Measurements from ENCODE around the gene EMC8. TPM values are rescaled to one million over a fixed set of nuclear protein-coding genes. Genes with fewer than 3 reads are reported as not detected.

The EMC8 gene
- total RNA-seq, 1 donor from 2014 or later, result 21.9 TPM

GRCh38 chr16:85845266-85845665 lies 45.9 kb upstream of the EMC8 start:
- no peaks in the 10 kb centered on the region for H3K9me3 ChIP-seq
- no peak for ATAC-seq
- H3K27ac ChIP-seq, result no peak overlapping the region
- peaks cover 20% of the 10 kb centered on the region for H3K27me3 ChIP-seq (ENCODE audit: low read depth)
- DNase-seq, result no peak
- H3K4me3 ChIP-seq, result no peak overlapping the region
- intact Hi-C loops (cut with DNase I), result no loop called here
- no peaks in the 10 kb centered on the region for H3K36me3 ChIP-seq
- no peak for TF ChIP-seq CTCF (IDR thresholded peaks at IDR 0.05)
- no peaks in the 10 kb centered on the region for H3K4me1 ChIP-seq

GRCh38 chr16:85844786-85845185 lies 45.4 kb upstream of the EMC8 start:
- Histone ChIP-seq H3K4me3 (no peak overlapping the region), H3K9me3 (no peaks in the 10 kb centered on the region), H3K27ac (no peak overlapping the region), H3K36me3 (no peaks in the 10 kb centered on the region), H3K4me1 (no peaks in the 10 kb centered on the region), H3K27me3 (ENCODE audit: low read depth) (peaks cover 20% of the 10 kb centered on the region)
- intact Hi-C loops (cut with DNase I), result no loop called here
- no peak for TF ChIP-seq CTCF (IDR thresholded peaks at IDR 0.05)
- ATAC-seq, result no peak
- no peak for DNase-seq

- no peaks in the 10 kb centered on the region for H3K36me3 ChIP-seq
Measured at GRCh38 chr16:85844169-85844481, 44.8 kb upstream of the EMC8 start.

GRCh38 chr16:85843471-85844168 lies 44.3 kb upstream of the EMC8 start:
- Histone ChIP-seq H3K9me3 (no peaks in the 10 kb centered on the region), H3K4me3 (no peak overlapping the region), H3K27me3 (ENCODE audit: low read depth) (peaks cover 15% of the 10 kb centered on the region), H3K27ac (no peak overlapping the region), H3K36me3 (no peaks in the 10 kb centered on the region), H3K4me1 (no peaks in the 10 kb centered on the region)
- no peak for TF ChIP-seq CTCF (IDR thresholded peaks at IDR 0.05)
- intact Hi-C loops (cut with DNase I), result no loop called here
- no peak for ATAC-seq
- no peak for DNase-seq

More at GRCh38 chr16:85844169-85844481, 44.8 kb upstream of the EMC8 start:
- Histone ChIP-seq H3K27ac (no peak overlapping the region), H3K9me3 (no peaks in the 10 kb centered on the region), H3K4me1 (no peaks in the 10 kb centered on the region), H3K27me3 (ENCODE audit: low read depth) (peaks cover 15% of the 10 kb centered on the region), H3K4me3 (no peak overlapping the region)
- intact Hi-C loops (cut with DNase I), result no loop called here
- DNase-seq, result no peak
- no peak for TF ChIP-seq CTCF (IDR thresholded peaks at IDR 0.05)
- ATAC-seq, result no peak

- H3K27me3 ChIP-seq (ENCODE audit: low read depth), result peaks cover 15% of the 10 kb centered on the region
- DNase-seq, result peak; percentile 17
- no peaks in the 10 kb centered on the region for H3K36me3 ChIP-seq
- no peaks in the 10 kb centered on the region for H3K9me3 ChIP-seq
- intact Hi-C loops (cut with DNase I), result no loop called here
- ATAC-seq, result no peak
- no peak overlapping the region for H3K27ac ChIP-seq
- H3K4me3 ChIP-seq, result no peak overlapping the region
- TF ChIP-seq CTCF (IDR thresholded peaks at IDR 0.05), result no peak
- H3K4me1 ChIP-seq, result no peaks in the 10 kb centered on the region
Measured at GRCh38 chr16:85842848-85843247, 43.5 kb upstream of the EMC8 start.

Data from lower lobe of right lung (tissue), 2 donors.